Right atrium auricular region (tissue), 2 donors: ENCODE results near the gene ZNF362. TPM values are rescaled to one million over a fixed set of nuclear protein-coding genes. Genes with fewer than 3 reads are reported as not detected.

Experiments
- DNase-seq: peaks from one replicate; pipeline ENCODE4 v3.0.0-alpha.2; 2019; ENCODE audit warnings: low spot score
- H3K27ac ChIP-seq, 2 donors: fragments of 200-600 bp; sonication (generic); 1 replicate in 1 of 2; 2 replicates in 1 of 2; pipeline ENCODE4 v1.5.1; 2016 to 2019
- H3K27me3 ChIP-seq, 2 donors: fragments of 200-600 bp; sonication (generic); one replicate each; pipeline versions ENCODE4 v1.5.1 to v1.6.0; 2017 to 2019
- H3K36me3 ChIP-seq: fragments of 200-600 bp; sonication (generic); one replicate; pipeline ENCODE4 v1.5.1; 2016
- H3K4me1 ChIP-seq, 2 donors: fragments of 200-600 bp; sonication (generic); one replicate each; pipeline versions ENCODE4 v1.5.1 to v1.6.0; 2017 to 2019
- H3K4me3 ChIP-seq, 2 donors: fragments of 200-600 bp; sonication (generic); 1 replicate in 1 of 2; 2 replicates in 1 of 2; pipeline ENCODE4 v1.5.1; 2017 to 2019; ENCODE audit warnings: mild to moderate bottlenecking in 1 of 2, moderate library complexity in 1 of 2
- H3K9me3 ChIP-seq, 2 donors: fragments of 200-600 bp; sonication (generic); one replicate each; pipeline ENCODE4 v1.5.1; 2019
- CTCF ChIP-seq, 2 donors: fragments of 200-600 bp; sonication (generic); IDR thresholded peaks; one replicate each; pipeline ENCODE4 v1.5.1; 2019; ENCODE audit warnings: antibody characterized with exemption in 2 of 2
- total RNA-seq, 2 donors: library from RNA; depleted of rRNA; stranded (reverse); fragments of >200 nt; gene quantifications; one replicate each; pipeline ENCODE4 v1.1.0, GENCODE V29; 2016

Gene ZNF362
- total RNA-seq, 2 donors from 2014 or later, result 23.5 to 50.5 TPM

GRCh38 chr1:33270379-33270778, 14.1 kb downstream of the ZNF362 start:
- no peaks in the 10 kb centered on the region for H3K27me3 ChIP-seq
- H3K4me1 ChIP-seq, result peaks cover 0 to 61% of the 10 kb centered on the region in 2 donors
- no peak for TF ChIP-seq CTCF (IDR thresholded peaks at IDR 0.05)
- no peak for DNase-seq
- H3K9me3 ChIP-seq, result no peaks in the 10 kb centered on the region
- peaks cover 9% of the 10 kb centered on the region for H3K36me3 ChIP-seq
- no peak overlapping the region for H3K4me3 ChIP-seq
- H3K27ac ChIP-seq, result no peak overlapping the region

GRCh38 chr1:33270808-33271465, 14.6 kb downstream of the ZNF362 start:
- H3K4me1 ChIP-seq, result peaks cover 0 to 56% of the 10 kb centered on the region in 2 donors
- no peak overlapping the region for H3K4me3 ChIP-seq
- peaks cover 9% of the 10 kb centered on the region for H3K36me3 ChIP-seq
- H3K27ac ChIP-seq, result no peak overlapping the region
- no peak for TF ChIP-seq CTCF (IDR thresholded peaks at IDR 0.05)
- no peaks in the 10 kb centered on the region for H3K9me3 ChIP-seq
- DNase-seq, result no peak
- H3K27me3 ChIP-seq, result no peaks in the 10 kb centered on the region

- Histone ChIP-seq H3K4me1 (peaks cover 0 to 47% of the 10 kb centered on the region in 2 donors), H3K9me3 (no peaks in the 10 kb centered on the region), H3K36me3 (peaks cover 13% of the 10 kb centered on the region), H3K27ac (no peak overlapping the region), H3K4me3 (no peak overlapping the region), H3K27me3 (no peaks in the 10 kb centered on the region)
- TF ChIP-seq CTCF (IDR thresholded peaks at IDR 0.05), result no peak
- no peak for DNase-seq
These were observed 15.6 kb downstream of the ZNF362 start for GRCh38 chr1:33271666-33272505.

- H3K36me3 ChIP-seq, result peaks cover 19% of the 10 kb centered on the region
- H3K4me3 ChIP-seq, result no peak overlapping the region
- no peak overlapping the region for H3K27ac ChIP-seq
- no peaks in the 10 kb centered on the region for H3K27me3 ChIP-seq
- peaks cover 0 to 44% of the 10 kb centered on the region in 2 donors for H3K4me1 ChIP-seq
- H3K9me3 ChIP-seq, result no peaks in the 10 kb centered on the region
- DNase-seq, result no peak
- TF ChIP-seq CTCF (IDR thresholded peaks at IDR 0.05), result no peak
These were observed 16.2 kb downstream of the ZNF362 start for GRCh38 chr1:33272509-33272908.

- Histone ChIP-seq H3K27me3 (no peaks in the 10 kb centered on the region), H3K4me1 (peaks cover 0 to 44% of the 10 kb centered on the region in 2 donors), H3K27ac (no peak overlapping the region), H3K36me3 (peaks cover 23% of the 10 kb centered on the region), H3K9me3 (no peaks in the 10 kb centered on the region), H3K4me3 (no peak overlapping the region)
- no peak for TF ChIP-seq CTCF (IDR thresholded peaks at IDR 0.05)
- no peak for DNase-seq
These were observed 16.6 kb downstream of the ZNF362 start for GRCh38 chr1:33272930-33273329.
